ENCODE measurements around the gene MAN1A1. TPM values are rescaled to one million over a fixed set of nuclear protein-coding genes. Genes with fewer than 3 reads are reported as not detected.

Gene MAN1A1
- total and polyA plus RNA-seq, 2 of the 4 experiments (the other 2 are of a cell fraction): 5.9 to 6.4 TPM

GRCh38 chr6:119156757-119157505 lies 192.6 kb downstream of the MAN1A1 start:
- Histone ChIP-seq H2BK20ac (ENCODE audit: low read depth, low read length) (no peak overlapping the region), H3K36me3 (ENCODE audit: control insufficient read depth, insufficient read depth, low read length) (no peaks in the 10 kb centered on the region), H3K14ac (replicated peaks; ENCODE audit: low read depth, low read length) (no peak overlapping the region), H3K23ac (ENCODE audit: low read depth, low read length) (no peak overlapping the region), H2AK5ac (ENCODE audit: low read depth, low read length) (no peak overlapping the region), H2AFZ (replicated peaks; ENCODE audit: low read length, poor library complexity) (no peak overlapping the region), H3K27ac (ENCODE audit: insufficient read depth, low read length) (no peak overlapping the region), H3K9me1 (ENCODE audit: insufficient read depth, low read length) (no peaks in the 10 kb centered on the region), H3K9me3 (ENCODE audit: control insufficient read depth, insufficient read depth, low read length) (no peaks in the 10 kb centered on the region; the same call in 1 of the 2 replicates), H3K4me3 (ENCODE audit: insufficient read depth, low read depth, low read length) (no peak overlapping the region), H3K27me3 (ENCODE audit: control insufficient read depth, insufficient read depth, low read length) (no peaks in the 10 kb centered on the region; the same call in none of the 2 replicates), H3K9ac (ENCODE audit: low read depth, low read length) (no peak overlapping the region), H2AK9ac (replicated peaks; ENCODE audit: low read depth, low read length, poor library complexity) (no peak overlapping the region), H3K56ac (ENCODE audit: extremely low read depth, insufficient read depth, low read length) (no peak overlapping the region), H4K20me1 (ENCODE audit: insufficient read depth, low read length) (no peaks in the 10 kb centered on the region), H3K79me1 (ENCODE audit: low read depth in 1 of 2, low read length in 2 of 2) (no peaks in the 10 kb centered on the region), H2BK5ac (ENCODE audit: low read depth, low read length, poor library complexity, severe bottlenecking) (no peak overlapping the region), H4K5ac (ENCODE audit: low read depth, low read length) (no peak overlapping the region), H2BK120ac (ENCODE audit: low read depth, low read length) (no peak overlapping the region), H4K91ac (ENCODE audit: insufficient read depth, low read depth, low read length) (no peak overlapping the region), H3K4me2 (ENCODE audit: low read depth, low read length) (no peak overlapping the region), H3K18ac (ENCODE audit: low read depth, low read length) (no peak overlapping the region), H4K8ac (ENCODE audit: low read depth in 2 of 2, low read length in 2 of 2) (no peak overlapping the region), H2BK15ac (ENCODE audit: low read depth, low read length) (no peak overlapping the region), H3K4me1 (ENCODE audit: control insufficient read depth, insufficient read depth, low read length) (no peaks in the 10 kb centered on the region), H3K4ac (ENCODE audit: low read depth, low read length) (no peak overlapping the region)
- WGBS, 2 experiments (ENCODE audit: extremely low coverage in 2 of 2, insufficient read length in 1 of 2): no CpG with 5 or more reads among the region's 8 CpGs
- no peak for DNase-seq
- BruUV-seq (replicated peaks): no TSS peak
- ATAC-seq (ENCODE audit: low read depth): no peak
- TF ChIP-seq CHD1 (IDR thresholded peaks at IDR 0.05; ENCODE audit: low read depth, low read length): no peak
- no peak for TF ChIP-seq CTCF (conservative IDR thresholded peaks at IDR 0.05; ENCODE audit: low read depth, low read length)
- no peak for TF ChIP-seq POLR2A (IDR thresholded peaks at IDR 0.05; ENCODE audit: low read depth, low read length)
- no peak for TF ChIP-seq MXI1 (IDR thresholded peaks at IDR 0.05; ENCODE audit: borderline replicate concordance, low read depth, low read length)
- no peak for TF ChIP-seq RAD21 (IDR thresholded peaks at IDR 0.05; ENCODE audit: low read length)
- TF ChIP-seq BHLHE40 (IDR thresholded peaks at IDR 0.05; ENCODE audit: low read depth, low read length): no peak
- TF ChIP-seq RFX5 (IDR thresholded peaks at IDR 0.05; ENCODE audit: low read depth, low read length): no peak
- TF ChIP-seq CEBPB (IDR thresholded peaks at IDR 0.05; ENCODE audit: low read depth, low read length): no peak
- TF ChIP-seq MAFK (IDR thresholded peaks at IDR 0.05; ENCODE audit: low read depth, low read length): no peak
- TF ChIP-seq RCOR1 (IDR thresholded peaks at IDR 0.05; ENCODE audit: insufficient replicate concordance, low read length): no peak
- no peak for TF ChIP-seq NFE2L2 (IDR thresholded peaks at IDR 0.05; ENCODE audit: low read depth, low read length)
- no peak for TF ChIP-seq FOS (IDR thresholded peaks at IDR 0.05; ENCODE audit: low read depth, low read length)
- no peak for TF ChIP-seq USF2 (IDR thresholded peaks at IDR 0.05; ENCODE audit: low read depth, low read length)
- TF ChIP-seq MAZ (IDR thresholded peaks at IDR 0.05; ENCODE audit: borderline replicate concordance, low read depth, low read length): no peak
- TF ChIP-seq, protein P1, sequence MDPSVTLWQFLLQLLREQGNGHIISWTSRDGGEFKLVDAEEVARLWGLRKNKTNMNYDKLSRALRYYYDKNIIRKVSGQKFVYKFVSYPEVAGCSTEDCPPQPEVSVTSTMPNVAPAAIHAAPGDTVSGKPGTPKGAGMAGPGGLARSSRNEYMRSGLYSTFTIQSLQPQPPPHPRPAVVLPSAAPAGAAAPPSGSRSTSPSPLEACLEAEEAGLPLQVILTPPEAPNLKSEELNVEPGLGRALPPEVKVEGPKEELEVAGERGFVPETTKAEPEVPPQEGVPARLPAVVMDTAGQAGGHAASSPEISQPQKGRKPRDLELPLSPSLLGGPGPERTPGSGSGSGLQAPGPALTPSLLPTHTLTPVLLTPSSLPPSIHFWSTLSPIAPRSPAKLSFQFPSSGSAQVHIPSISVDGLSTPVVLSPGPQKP (IDR thresholded peaks at IDR 0.05; ENCODE audit: borderline replicate concordance, low read depth, low read length): no peak
- no peak for TF ChIP-seq SMC3 (IDR thresholded peaks at IDR 0.05; ENCODE audit: low read depth, low read length)
- dilution Hi-C loops (cut with HindIII; ENCODE audit: low sequenced_read_pairs, unreplicated experiment) (no loop called here), in situ Hi-C loops (cut with MboI; ENCODE audit: low sequenced_read_pairs) (no loop called here), intact Hi-C loops (cut with micrococcal nuclease) (loop anchor here (10.0 kb wide), 1 partner anchor 458 kb away; no protein-coding TSS in a partner anchor)
- ChIA-PET CTCF (interaction anchor here (0.6 kb wide), 1 partner anchor 399 kb away, joined by 5 read pairs; no protein-coding TSS in a partner anchor), POLR2A (ENCODE audit: unreplicated experiment) (no interaction called here)
